Jurkat, Clone E6-1 (cell line): ENCODE data around the gene FMO4. TPM values are rescaled to one million over a fixed set of nuclear protein-coding genes. Genes with fewer than 3 reads are reported as not detected.
"Not testable (repeated sequence)": the region's sequence is repeated elsewhere in the genome, so short reads cannot be mapped to it uniquely, and the experiment has no call there.

Experiments used
- DNase-seq: peaks from one replicate; pipeline ENCODE4 v3.0.0-alpha.2; 2011; ENCODE audit warnings: low read depth, low spot score
- H3K4me3 ChIP-seq: 2 replicates; pipeline ENCODE4 v1.5.1; 2011; ENCODE audit warnings: mild to moderate bottlenecking, low read length, control low read depth, moderate library complexity
- polyA plus RNA-seq: library from polyadenylated mRNA; unstranded; fragments of >200 nt; gene quantifications from one replicate; pipeline ENCODE4 v1.2.1, GENCODE V29; 2012; ENCODE audit warnings: missing spikeins; ENCODE audit not compliant: insufficient read length, insufficient read depth

The FMO4 gene
- polyA plus RNA-seq = 4.6 TPM

- peak; percentile 97 for DNase-seq
- H3K4me3 ChIP-seq = peak within 1 kb of the TSS; percentile 39
These were observed at the start of gene FMO4 for GRCh38 chr1:171313835-171314320. TSS of gene FMO4 (plus strand) at chr1:171314183. CDS start at chr1:171319826, 5,643 bp downstream.

GRCh38 chr1:171265686-171266085 lies 48.3 kb upstream of the FMO4 start:
- DNase-seq = no peak
- no peak overlapping the region for H3K4me3 ChIP-seq

- no peak overlapping the region for H3K4me3 ChIP-seq
- no peak for DNase-seq
These were observed 47.1 kb upstream of the FMO4 start for GRCh38 chr1:171266930-171267329.

GRCh38 chr1:171267391-171267790 lies 46.6 kb upstream of the FMO4 start:
- no peak overlapping the region for H3K4me3 ChIP-seq
- no peak for DNase-seq

GRCh38 chr1:171270806-171271205 lies 43.2 kb upstream of the FMO4 start:
- no peak for DNase-seq
- H3K4me3 ChIP-seq = no peak overlapping the region

GRCh38 chr1:171277534-171277933 lies 36.4 kb upstream of the FMO4 start:
- no peak overlapping the region for H3K4me3 ChIP-seq
- DNase-seq = no peak

- no peak overlapping the region for H3K4me3 ChIP-seq
- no peak for DNase-seq
These were observed 34.7 kb upstream of the FMO4 start for GRCh38 chr1:171279234-171279633.

- no peak for DNase-seq
- H3K4me3 ChIP-seq = no peak overlapping the region
These were observed 34.3 kb upstream of the FMO4 start for GRCh38 chr1:171279678-171280077.

- no peak for DNase-seq
- H3K4me3 ChIP-seq = no peak overlapping the region
These were observed 33.4 kb upstream of the FMO4 start for GRCh38 chr1:171280599-171280998.

GRCh38 chr1:171286032-171286705 lies 27.8 kb upstream of the FMO4 start:
- no peak for DNase-seq
- no peak overlapping the region for H3K4me3 ChIP-seq

GRCh38 chr1:171290621-171291020 lies 23.4 kb upstream of the FMO4 start:
- DNase-seq = no peak

GRCh38 chr1:171292799-171293198 lies 21.2 kb upstream of the FMO4 start:
- DNase-seq = no peak
- H3K4me3 ChIP-seq = no peak overlapping the region

More at GRCh38 chr1:171290621-171291020, 23.4 kb upstream of the FMO4 start:
- no peak overlapping the region for H3K4me3 ChIP-seq

GRCh38 chr1:171295383-171295782 lies 18.6 kb upstream of the FMO4 start:
- H3K4me3 ChIP-seq, DNase-seq: not testable (repeated sequence)

- H3K4me3 ChIP-seq = no peak overlapping the region
These were observed 18.2 kb upstream of the FMO4 start for GRCh38 chr1:171295821-171296220.

GRCh38 chr1:171296897-171297296 lies 17.1 kb upstream of the FMO4 start:
- H3K4me3 ChIP-seq = no peak overlapping the region
- DNase-seq = no peak

More at GRCh38 chr1:171295821-171296220, 18.2 kb upstream of the FMO4 start:
- DNase-seq = no peak

- no peak for DNase-seq
- H3K4me3 ChIP-seq = no peak overlapping the region
These were observed 15.3 kb upstream of the FMO4 start for GRCh38 chr1:171298696-171299095.

- no peak for DNase-seq
- no peak overlapping the region for H3K4me3 ChIP-seq
These were observed 14.6 kb upstream of the FMO4 start for GRCh38 chr1:171299342-171299741.

GRCh38 chr1:171300401-171300800 lies 13.6 kb upstream of the FMO4 start:
- DNase-seq = no peak
- H3K4me3 ChIP-seq = no peak overlapping the region

- no peak overlapping the region for H3K4me3 ChIP-seq
- DNase-seq = no peak
These were observed 3.3 kb upstream of the FMO4 start for GRCh38 chr1:171310661-171311087.

GRCh38 chr1:171311771-171312558 lies 2.0 kb upstream of the FMO4 start:
- H3K4me3 ChIP-seq = no peak overlapping the region
- no peak for DNase-seq
